KMS-11 (cell line): ENCODE data around the gene BEND5.

ENCODE experiments used
- H2AFZ ChIP-seq: fragments of 200-600 bp; sonication (generic); 2 replicates; pipeline ENCODE4 v1.6.1; 2016; ENCODE audit warnings: antibody characterized with exemption, mixed run types, low read depth
- H3K27ac ChIP-seq: fragments of 200-600 bp; sonication (generic); 2 replicates; pipeline ENCODE4 v1.6.1; 2016; ENCODE audit warnings: mild to moderate bottlenecking, mixed run types
- H3K27me3 ChIP-seq: fragments of 200-600 bp; sonication (generic); 2 replicates; pipeline ENCODE4 v1.6.1; 2017; ENCODE audit warnings: mild to moderate bottlenecking, low read depth, mixed run types, moderate library complexity; ENCODE audit not compliant: insufficient read depth
- H3K36me3 ChIP-seq: fragments of 200-600 bp; sonication (generic); 2 replicates; pipeline ENCODE4 v1.6.1; 2017; ENCODE audit warnings: mild to moderate bottlenecking, mixed run types; ENCODE audit not compliant: insufficient read depth
- H3K4me1 ChIP-seq: fragments of 200-600 bp; sonication (generic); 2 replicates; pipeline ENCODE4 v1.6.1; 2016; ENCODE audit warnings: mild to moderate bottlenecking, low read depth, mixed run types; ENCODE audit not compliant: poor library complexity, severe bottlenecking
- H3K4me2 ChIP-seq: fragments of 200-600 bp; sonication (generic); 2 replicates; pipeline ENCODE4 v1.7.0; 2016; ENCODE audit warnings: mild to moderate bottlenecking, mixed run types
- H3K4me3 ChIP-seq: fragments of 200-600 bp; sonication (generic); IDR thresholded peaks from 2 replicates; pipeline ENCODE4 v1.6.1; 2017; ENCODE audit warnings: low read depth, low read length, mixed read lengths; ENCODE audit not compliant: insufficient read depth
- H3K79me2 ChIP-seq: fragments of 200-600 bp; sonication (generic); 2 replicates; pipeline ENCODE4 v1.6.1; 2016; ENCODE audit warnings: low read depth, mixed run types; ENCODE audit not compliant: insufficient read depth
- H3K9ac ChIP-seq: fragments of 200-600 bp; sonication (generic); 2 replicates; pipeline ENCODE4 v1.6.1; 2016; ENCODE audit warnings: mild to moderate bottlenecking, mixed run types
- H4K20me1 ChIP-seq: fragments of 200-600 bp; sonication (generic); 2 replicates; pipeline ENCODE4 v1.6.1; 2016; ENCODE audit warnings: mild to moderate bottlenecking, mixed run types; ENCODE audit not compliant: insufficient read depth
- CTCF ChIP-seq: fragments of 200-600 bp; sonication (generic); conservative IDR thresholded peaks from 2 replicates; pipeline ENCODE4 v1.6.1; 2017; ENCODE audit warnings: low read depth, mild to moderate bottlenecking, antibody characterized with exemption, low read length, moderate library complexity, mixed read lengths

Gene BEND5

GRCh38 chr1:48757363-48757762 is 19.3 kb downstream of the BEND5 start:
- Histone ChIP-seq H4K20me1 (no peaks in the 10 kb centered on the region), H3K79me2 (no peaks in the 10 kb centered on the region), H3K27me3 (no peaks in the 10 kb centered on the region), H3K4me1 (no peaks in the 10 kb centered on the region), H3K4me3 (no peak overlapping the region), H3K4me2 (no peak overlapping the region), H3K27ac (no peak overlapping the region), H3K36me3 (no peaks in the 10 kb centered on the region), H3K9ac (no peak overlapping the region), H2AFZ (no peak overlapping the region)
- TF ChIP-seq CTCF = no peak

- Histone ChIP-seq H3K27ac (no peak overlapping the region), H3K4me2 (no peak overlapping the region), H3K9ac (no peak overlapping the region), H3K4me3 (no peak overlapping the region), H4K20me1 (no peaks in the 10 kb centered on the region), H3K27me3 (no peaks in the 10 kb centered on the region), H2AFZ (no peak overlapping the region), H3K36me3 (no peaks in the 10 kb centered on the region), H3K4me1 (no peaks in the 10 kb centered on the region), H3K79me2 (no peaks in the 10 kb centered on the region)
- TF ChIP-seq CTCF = no peak
Observed at GRCh38 chr1:48756683-48757316, 19.9 kb downstream of the BEND5 start.

GRCh38 chr1:48753293-48753692 is 23.4 kb downstream of the BEND5 start:
- no peak for TF ChIP-seq CTCF
- Histone ChIP-seq H3K9ac (no peak overlapping the region), H3K4me1 (no peaks in the 10 kb centered on the region), H3K4me2 (no peak overlapping the region), H3K36me3 (no peaks in the 10 kb centered on the region), H4K20me1 (no peaks in the 10 kb centered on the region), H3K27ac (no peak overlapping the region), H2AFZ (no peak overlapping the region), H3K4me3 (no peak overlapping the region), H3K79me2 (no peaks in the 10 kb centered on the region), H3K27me3 (no peaks in the 10 kb centered on the region)

- H3K9ac ChIP-seq = no peak overlapping the region
- H3K27ac ChIP-seq = no peak overlapping the region
- H3K79me2 ChIP-seq = no peaks in the 10 kb centered on the region
- no peaks in the 10 kb centered on the region for H3K36me3 ChIP-seq
- no peak for TF ChIP-seq CTCF
- no peaks in the 10 kb centered on the region for H3K4me1 ChIP-seq
- no peaks in the 10 kb centered on the region for H4K20me1 ChIP-seq
- no peak overlapping the region for H3K4me2 ChIP-seq
- H2AFZ ChIP-seq = no peak overlapping the region
- no peaks in the 10 kb centered on the region for H3K27me3 ChIP-seq
- no peak overlapping the region for H3K4me3 ChIP-seq
Observed at GRCh38 chr1:48750109-48750508, 26.6 kb downstream of the BEND5 start.
